ENCODE measurements around the gene ANKS4B.
A peak's percentile ranks its signal among the peaks of the same experiment; 100 is the strongest.

Gene ANKS4B

DNA sequence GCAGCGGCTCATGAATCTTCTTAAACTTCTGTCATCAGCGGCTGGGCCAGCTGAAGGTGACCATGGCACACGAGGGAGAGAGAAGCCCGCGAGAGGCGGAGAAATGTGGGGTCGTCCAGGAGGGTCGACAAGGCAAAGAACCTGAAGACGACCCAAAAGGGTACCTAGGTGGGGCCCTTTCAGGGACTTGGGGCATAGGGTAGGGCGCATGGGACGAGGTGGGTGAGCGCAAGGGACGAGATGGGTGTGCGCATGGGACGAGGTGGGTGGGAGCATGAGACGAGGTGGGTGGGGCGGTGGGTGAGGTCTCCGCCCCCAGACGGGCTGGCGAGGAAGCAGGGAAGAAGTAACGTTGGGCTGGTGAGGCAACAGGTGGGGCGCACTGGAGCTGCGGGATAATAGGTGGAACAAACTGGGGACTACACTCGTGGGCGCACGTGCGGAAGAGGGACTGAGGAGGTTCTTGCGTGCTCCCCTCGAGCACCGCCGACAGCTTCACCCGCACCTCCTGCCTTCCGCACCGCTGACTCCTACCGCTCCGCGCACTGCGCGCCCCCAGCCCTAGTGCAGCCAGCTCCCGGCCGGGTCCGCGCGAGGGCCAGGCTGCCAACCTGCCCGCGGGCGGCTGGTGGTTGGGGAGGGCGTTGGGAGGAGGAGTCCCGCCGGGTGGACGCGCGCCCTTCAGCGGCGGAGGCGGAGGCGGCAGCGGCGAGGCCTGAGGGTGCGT is 67.8 kb downstream of the ANKS4B start (continued):
- TF ChIP-seq KLF1 (tag by site-specific recombination; IDR thresholded peaks at IDR 0.05) (peak; percentile 94), RBAK (tag by site-specific recombination; IDR thresholded peaks at IDR 0.05) (no peak), ZNF701 (tag by site-specific recombination; IDR thresholded peaks at IDR 0.05) (no peak), ZNF777 (tag by site-specific recombination; IDR thresholded peaks at IDR 0.05; ENCODE audit: borderline replicate concordance) (peak; percentile 57; the same call in 1 of the 2 replicates), ZEB2 (tag by site-specific recombination; IDR thresholded peaks at IDR 0.05) (peak; percentile 87), ZNF837 (tag by site-specific recombination; IDR thresholded peaks at IDR 0.05) (no peak), ZBTB49 (tag by site-specific recombination; IDR thresholded peaks at IDR 0.05; ENCODE audit: low read depth) (no peak), MEIS1 (CRISPR knock-in tag; IDR thresholded peaks at IDR 0.05; ENCODE audit: borderline replicate concordance) (no peak), ZNF677 (tag by site-specific recombination; IDR thresholded peaks at IDR 0.05) (no peak), ZNF311 (tag by site-specific recombination; IDR thresholded peaks at IDR 0.05; ENCODE audit: borderline replicate concordance) (no peak), YY1 (tag by site-specific recombination; IDR thresholded peaks at IDR 0.05) (no peak), ZBTB17 (tag by site-specific recombination; IDR thresholded peaks at IDR 0.05) (peak; percentile 67), REST (tag by site-specific recombination; IDR thresholded peaks at IDR 0.05) (no peak; the same call in 1 of the 2 replicates), ZNF555 (tag by site-specific recombination; conservative IDR thresholded peaks at IDR 0.05) (no peak), ZNF423 (tag by site-specific recombination; IDR thresholded peaks at IDR 0.05) (no peak), ZNF600 (tag by site-specific recombination; IDR thresholded peaks at IDR 0.05) (peak; percentile 97), ZNF549 (tag by site-specific recombination; IDR thresholded peaks at IDR 0.05) (no peak), ZNF155 (tag by site-specific recombination; IDR thresholded peaks at IDR 0.05) (no peak), ZNF211 (tag by site-specific recombination; IDR thresholded peaks at IDR 0.05; ENCODE audit: low read depth) (no peak), SP2 (tag by site-specific recombination; IDR thresholded peaks at IDR 0.05) (peak; percentile 93), ZNF449 (tag by site-specific recombination; IDR thresholded peaks at IDR 0.05) (peak; percentile 90), ZXDB (tag by site-specific recombination; IDR thresholded peaks at IDR 0.05) (peak; percentile 69), ZSCAN18 (tag by site-specific recombination; IDR thresholded peaks at IDR 0.05) (no peak), ZNF654 (tag by site-specific recombination; IDR thresholded peaks at IDR 0.05; ENCODE audit: low read depth) (no peak), ZNF501 (tag by site-specific recombination; IDR thresholded peaks at IDR 0.05) (0 out of 2 replicates have a peak, but pooled peaks have one; percentile 58), KLF9 (tag by site-specific recombination; IDR thresholded peaks at IDR 0.05; ENCODE audit: low read depth) (peak; percentile 100), ZNF2 (tag by site-specific recombination; IDR thresholded peaks at IDR 0.05) (no peak; the same call in 1 of the 2 replicates)
- TF ChIP-seq, protein P1, sequence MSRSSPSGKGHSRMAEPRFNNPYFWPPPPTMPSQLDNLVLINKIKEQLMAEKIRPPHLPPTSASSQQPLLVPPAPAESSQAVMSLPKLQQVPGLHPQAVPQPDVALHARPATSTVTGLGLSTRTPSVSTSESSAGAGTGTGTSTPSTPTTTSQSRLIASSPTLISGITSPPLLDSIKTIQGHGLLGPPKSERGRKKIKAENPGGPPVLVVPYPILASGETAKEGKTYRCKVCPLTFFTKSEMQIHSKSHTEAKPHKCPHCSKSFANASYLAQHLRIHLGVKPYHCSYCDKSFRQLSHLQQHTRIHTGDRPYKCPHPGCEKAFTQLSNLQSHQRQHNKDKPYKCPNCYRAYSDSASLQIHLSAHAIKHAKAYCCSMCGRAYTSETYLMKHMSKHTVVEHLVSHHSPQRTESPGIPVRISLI (tag by site-specific recombination; IDR thresholded peaks at IDR 0.05): no peak
- TF ChIP-seq, protein P2, sequence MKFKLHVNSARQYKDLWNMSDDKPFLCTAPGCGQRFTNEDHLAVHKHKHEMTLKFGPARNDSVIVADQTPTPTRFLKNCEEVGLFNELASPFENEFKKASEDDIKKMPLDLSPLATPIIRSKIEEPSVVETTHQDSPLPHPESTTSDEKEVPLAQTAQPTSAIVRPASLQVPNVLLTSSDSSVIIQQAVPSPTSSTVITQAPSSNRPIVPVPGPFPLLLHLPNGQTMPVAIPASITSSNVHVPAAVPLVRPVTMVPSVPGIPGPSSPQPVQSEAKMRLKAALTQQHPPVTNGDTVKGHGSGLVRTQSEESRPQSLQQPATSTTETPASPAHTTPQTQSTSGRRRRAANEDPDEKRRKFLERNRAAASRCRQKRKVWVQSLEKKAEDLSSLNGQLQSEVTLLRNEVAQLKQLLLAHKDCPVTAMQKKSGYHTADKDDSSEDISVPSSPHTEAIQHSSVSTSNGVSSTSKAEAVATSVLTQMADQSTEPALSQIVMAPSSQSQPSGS (tag by site-specific recombination; IDR thresholded peaks at IDR 0.05; ENCODE audit: low read depth): no peak

All from HEK293 (cell line).